Limb (tissue), 2 donors: ENCODE results near the gene UGT3A1.

ENCODE experiments used
- DNase-seq, 2 donors: peaks; one replicate each; pipeline ENCODE4 v3.0.0-alpha.2; 2016; ENCODE audit errors: extremely low spot score in 2 of 2

Gene UGT3A1

DNA sequence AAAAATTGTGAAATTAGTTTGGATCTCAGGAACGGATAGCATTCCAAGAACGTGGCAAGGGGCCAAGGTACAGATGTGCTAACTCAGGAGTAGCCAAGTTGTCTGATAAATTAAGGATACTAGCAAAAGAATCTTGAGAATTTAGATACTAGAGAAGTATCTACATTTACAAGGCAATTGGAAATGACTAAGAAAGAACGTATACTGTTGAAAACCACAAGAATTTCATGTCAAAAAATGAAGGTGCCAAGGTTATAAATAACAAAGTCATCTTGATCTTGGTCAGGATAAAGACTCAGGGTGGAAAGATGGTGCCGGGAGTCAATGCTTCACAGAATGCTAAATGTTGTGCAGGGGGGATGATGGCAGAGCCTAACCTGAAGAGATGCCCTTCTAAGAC, 72.0 kb downstream of the UGT3A1 start:
- DNase-seq: no peak

DNA sequence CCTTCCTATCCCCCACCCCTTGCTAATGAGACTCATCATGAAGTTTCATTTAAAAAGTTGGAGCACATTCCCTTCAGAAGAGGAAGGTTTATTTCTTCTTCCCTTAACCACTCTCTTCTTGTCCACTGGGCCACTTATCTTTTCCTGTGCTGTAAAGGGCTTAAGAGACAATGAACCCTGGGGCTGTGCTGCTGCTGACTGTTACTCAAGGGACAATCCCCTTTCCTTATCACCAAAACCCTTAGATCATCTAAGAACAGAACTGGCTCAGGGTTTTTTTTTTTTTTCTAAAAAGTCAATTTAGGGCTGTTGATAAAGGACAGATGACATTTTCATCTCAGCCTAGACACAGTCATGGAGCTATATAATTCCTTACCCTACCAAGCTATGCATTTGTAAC, 82.4 kb downstream of the UGT3A1 start:
- DNase-seq: no peak

- DNase-seq: no peak
These were observed 83.0 kb downstream of the UGT3A1 start for GRCh38 chr5:35908228-35908627.

GRCh38 chr5:35904443-35905132, 86.6 kb downstream of the UGT3A1 start:
- no peak for DNase-seq

- no peak for DNase-seq
These were observed 87.5 kb downstream of the UGT3A1 start for GRCh38 chr5:35903631-35904203.

GRCh38 chr5:35902046-35902672, 89.0 kb downstream of the UGT3A1 start:
- no peak for DNase-seq
